HUES48 (cell line): ENCODE data around the gene P2RY11.

Experiments used
- H3K27ac ChIP-seq: one replicate; pipeline ENCODE4 v1.7.0; 2013; ENCODE audit warnings: low read depth, low read length, inconsistent platforms
- H3K27me3 ChIP-seq: 2 replicates; pipeline ENCODE4 v1.6.1; 2013; ENCODE audit warnings: mild to moderate bottlenecking, low read length; ENCODE audit not compliant: control insufficient read depth, insufficient read depth
- H3K36me3 ChIP-seq: 2 replicates; pipeline ENCODE4 v1.6.1; 2013; ENCODE audit warnings: low read length; ENCODE audit not compliant: control insufficient read depth, insufficient read depth
- H3K4me1 ChIP-seq: 2 replicates; pipeline ENCODE4 v1.6.1; 2013; ENCODE audit warnings: mild to moderate bottlenecking, low read length; ENCODE audit not compliant: control insufficient read depth, insufficient read depth
- H3K4me3 ChIP-seq: 2 replicates; pipeline ENCODE4 v1.5.1; 2013; ENCODE audit warnings: mild to moderate bottlenecking, low read depth, low read length
- H3K9ac ChIP-seq: 2 replicates; pipeline ENCODE4 v1.6.1; 2013; ENCODE audit warnings: mild to moderate bottlenecking, low read depth, low read length, moderate library complexity
- H3K9me3 ChIP-seq: 2 replicates; pipeline ENCODE4 v1.6.1; 2013; ENCODE audit warnings: low read length; ENCODE audit not compliant: control insufficient read depth, insufficient read depth

P2RY11 gene

GRCh38 chr19:10106100-10106936 lies 5.2 kb upstream of the P2RY11 start, which contains the start of gene PPAN:
Gene PPAN (plus strand): TSS chr19:10106362. CDS start chr19:10106395, 33 bp downstream.
- Histone ChIP-seq H3K9ac (peak within 1 kb of the TSS; percentile 99), H3K9me3 (no peaks in the 10 kb centered on the region), H3K4me3 (peak within 1 kb of the TSS; percentile 96), H3K27ac (peak within 1 kb of the TSS; percentile 76), H3K36me3 (peaks cover 41% of the 10 kb centered on the region), H3K4me1 (no peaks in the 10 kb centered on the region; the same call in 1 of the 2 replicates), H3K27me3 (no peaks in the 10 kb centered on the region)

GRCh38 chr19:10107254-10107653 lies 4.2 kb upstream of the P2RY11 start:
- Histone ChIP-seq H3K4me1 (no peaks in the 10 kb centered on the region; the same call in 1 of the 2 replicates), H3K9ac (peak overlapping the region; percentile 99; the same call in 1 of the 2 replicates), H3K9me3 (no peaks in the 10 kb centered on the region), H3K36me3 (peaks cover 47% of the 10 kb centered on the region), H3K4me3 (peak overlapping the region; percentile 96), H3K27me3 (no peaks in the 10 kb centered on the region), H3K27ac (no peak overlapping the region)

- Histone ChIP-seq H3K36me3 (peaks cover 47% of the 10 kb centered on the region), H3K9me3 (no peaks in the 10 kb centered on the region), H3K9ac (no peak overlapping the region), H3K27me3 (no peaks in the 10 kb centered on the region), H3K4me3 (no peak overlapping the region), H3K27ac (no peak overlapping the region), H3K4me1 (no peaks in the 10 kb centered on the region; the same call in 1 of the 2 replicates)
Observed at GRCh38 chr19:10107817-10108367, 3.6 kb upstream of the P2RY11 start.

- H3K9ac ChIP-seq = no peak overlapping the region
- H3K9me3 ChIP-seq = no peaks in the 10 kb centered on the region
- H3K4me1 ChIP-seq = no peaks in the 10 kb centered on the region; the same call in 1 of the 2 replicates
- H3K4me3 ChIP-seq = no peak overlapping the region
- H3K27me3 ChIP-seq = no peaks in the 10 kb centered on the region
- peaks cover 47% of the 10 kb centered on the region for H3K36me3 ChIP-seq
- H3K27ac ChIP-seq = no peak overlapping the region
Observed at GRCh38 chr19:10109528-10109927, 2.0 kb upstream of the P2RY11 start.

GRCh38 chr19:10110076-10110971 lies 1.2 kb upstream of the P2RY11 start:
- Histone ChIP-seq H3K4me1 (no peaks in the 10 kb centered on the region; the same call in 1 of the 2 replicates), H3K4me3 (no peak overlapping the region), H3K27me3 (no peaks in the 10 kb centered on the region), H3K9ac (no peak overlapping the region), H3K9me3 (no peaks in the 10 kb centered on the region), H3K36me3 (peaks cover 53% of the 10 kb centered on the region), H3K27ac (no peak overlapping the region)

GRCh38 chr19:10110972-10111317 lies 548 bp upstream of the P2RY11 start:
- Histone ChIP-seq H3K9me3 (no peaks in the 10 kb centered on the region), H3K9ac (no peak overlapping the region), H3K36me3 (peaks cover 59% of the 10 kb centered on the region), H3K27ac (no peak overlapping the region), H3K4me3 (no peak overlapping the region), H3K4me1 (no peaks in the 10 kb centered on the region; the same call in 1 of the 2 replicates), H3K27me3 (no peaks in the 10 kb centered on the region)

- no peak overlapping the region for H3K4me3 ChIP-seq
Observed at GRCh38 chr19:10112037-10112761, 706 bp downstream of the P2RY11 start.

GRCh38 chr19:10112895-10113591 lies 1.6 kb downstream of the P2RY11 start:
- Histone ChIP-seq H3K9me3 (no peaks in the 10 kb centered on the region), H3K4me3 (no peak overlapping the region), H3K36me3 (peaks cover 72% of the 10 kb centered on the region), H3K4me1 (no peaks in the 10 kb centered on the region; the same call in 1 of the 2 replicates), H3K27ac (peak overlapping the region; percentile 16), H3K27me3 (no peaks in the 10 kb centered on the region), H3K9ac (no peak overlapping the region)

More at GRCh38 chr19:10112037-10112761, 706 bp downstream of the P2RY11 start:
- Histone ChIP-seq H3K27ac (peak overlapping the region; percentile 26), H3K36me3 (peaks cover 72% of the 10 kb centered on the region), H3K4me1 (no peaks in the 10 kb centered on the region; the same call in 1 of the 2 replicates), H3K27me3 (no peaks in the 10 kb centered on the region), H3K9me3 (no peaks in the 10 kb centered on the region), H3K9ac (no peak overlapping the region)

- Histone ChIP-seq H3K27me3 (no peaks in the 10 kb centered on the region), H3K36me3 (peaks cover 72% of the 10 kb centered on the region), H3K4me1 (no peaks in the 10 kb centered on the region; the same call in 1 of the 2 replicates), H3K9me3 (no peaks in the 10 kb centered on the region), H3K4me3 (no peak overlapping the region), H3K9ac (no peak overlapping the region), H3K27ac (peak overlapping the region; percentile 16)
Observed at GRCh38 chr19:10113592-10113963, 2.1 kb downstream of the P2RY11 start.
